Transverse colon (tissue), 4 donors: ENCODE results near the gene HSD17B3. TPM values are rescaled to one million over a fixed set of nuclear protein-coding genes. Genes with fewer than 3 reads are reported as not detected.
"Not testable (repeated sequence)": the region's sequence is repeated elsewhere in the genome, so short reads cannot be mapped to it uniquely, and the experiment has no call there.

Experiments
- DNase-seq: peaks from one replicate; pipeline ENCODE4 v3.0.0-alpha.2; 2019
- H3K27ac ChIP-seq, 4 donors: fragments of 200-600 bp; sonication (generic); 2 replicates each; pipeline ENCODE4 v1.5.1; 2016 to 2018; ENCODE audit warnings: inconsistent platforms in 4 of 4
- H3K27me3 ChIP-seq: fragments of 200-600 bp; sonication (generic); 2 replicates; pipeline ENCODE4 v1.5.1; 2017; ENCODE audit warnings: inconsistent platforms
- H3K36me3 ChIP-seq, 4 donors: fragments of 200-600 bp; sonication (generic); 2 replicates each; pipeline ENCODE4 v1.5.1; 2017 to 2019; ENCODE audit warnings: inconsistent platforms in 4 of 4
- H3K4me1 ChIP-seq, 4 donors: fragments of 200-600 bp; sonication (generic); 2 replicates each; pipeline ENCODE4 v1.5.1; 2017 to 2020; ENCODE audit warnings: inconsistent platforms in 4 of 4
- H3K4me3 ChIP-seq, 4 donors: fragments of 200-600 bp; sonication (generic); 1 replicate in 1 of 4; 2 replicates in 3 of 4; pipeline versions ENCODE4 v1.5.1 to v1.6.1; 2017 to 2019; ENCODE audit warnings: inconsistent platforms in 4 of 4
- H3K9me3 ChIP-seq, 2 donors: fragments of 200-600 bp; sonication (generic); 2 replicates each; pipeline ENCODE4 v1.5.1; 2017 to 2019; ENCODE audit warnings: inconsistent platforms in 2 of 2
- EP300 ChIP-seq: sonication (generic); formaldehyde crosslinking; IDR thresholded peaks from one replicate; pipeline ENCODE4 v1.6.1; 2017; ENCODE audit warnings: antibody characterized with exemption, low read depth
- POLR2A ChIP-seq: fragments of 450-650 bp; IDR thresholded peaks from one replicate; pipeline ENCODE4 v1.6.1; 2016; ENCODE audit warnings: antibody characterized with exemption, mild to moderate bottlenecking, moderate library complexity
- POLR2AphosphoS5 ChIP-seq, 3 donors: sonication (generic); formaldehyde crosslinking; IDR thresholded peaks; one replicate each; pipeline ENCODE4 v1.6.1; 2016; ENCODE audit warnings: antibody characterized with exemption in 3 of 3
- WGBS, 2 donors: methylation state at CpG; one replicate each; pipeline ENCODE4 v1.1.5; 2018; ENCODE audit warnings: low coverage in 1 of 2; 5-methylcytosine and 5-hydroxymethylcytosine counted together
- in situ Hi-C, 4 donors: fragments of 200-750 bp; cut with MboI; loops; one replicate each; pipeline versions ENCODE4 v1.15.0 to v1.15.1; 2017; ENCODE audit warnings: low sequenced_read_pairs in 3 of 4, low pct_ligation_motif_present in 1 of 4, low pct_unique_long_range_greater_than_20kb in 1 of 4
- intact Hi-C: fragments of 100-400 bp; cut with DNase I; formaldehyde crosslinking; loops from one replicate; pipeline ENCODE4 v1.15.1; 2023; ENCODE audit warnings: low total_unique reads
- total RNA-seq, 4 donors: library from RNA; depleted of rRNA; stranded (reverse); fragments of >200 nt; gene quantifications; one replicate each; pipeline ENCODE4 v1.1.0, GENCODE V29; 2016
- TF ChIP-seq, protein P1 (sequence below), 5 experiments: fragments of 200-600 bp in 3 of 5; fragments of 450-650 bp in 2 of 5; sonication (generic) in 3 of 5; IDR thresholded peaks; 1 replicate in 2 of 5; 2 replicates in 3 of 5; pipeline ENCODE4 v1.5.1; 2016 to 2017; ENCODE audit warnings: antibody characterized with exemption in 5 of 5, inconsistent platforms in 3 of 5, mild to moderate bottlenecking in 2 of 5, moderate library complexity in 1 of 5

Gene HSD17B3
- total RNA-seq, 4 donors from 2014 or later, result 6.0 TPM; not detected in 3

DNA sequence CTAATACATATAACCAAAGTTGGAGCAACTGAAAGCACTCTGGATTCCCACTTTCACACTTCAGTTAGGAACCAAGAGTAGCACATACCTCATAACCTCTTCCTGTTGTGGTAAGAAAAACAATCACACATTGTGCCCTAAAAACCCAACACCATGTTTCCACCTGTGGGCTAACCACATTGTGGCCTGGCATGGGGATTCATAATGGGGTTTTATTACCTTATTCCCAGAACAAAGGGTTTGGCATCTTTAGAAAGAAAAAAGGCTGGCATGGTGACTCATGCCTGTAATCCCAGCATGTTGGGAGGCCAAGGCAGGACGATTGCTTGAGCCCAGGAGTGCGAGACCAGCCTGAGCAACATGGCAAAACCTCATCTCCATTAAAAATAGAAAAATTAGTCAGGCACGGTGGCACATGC is 60.6 kb downstream of the HSD17B3 start:
- no peak for DNase-seq
- Histone ChIP-seq H3K27me3 (no peaks in the 10 kb centered on the region), H3K27ac (no peak overlapping the region), H3K4me3 (no peak overlapping the region), H3K36me3 (no peaks in the 10 kb centered on the region), H3K9me3 (no peaks in the 10 kb centered on the region), H3K4me1 (no peaks in the 10 kb centered on the region)
- TF ChIP-seq, protein P1, sequence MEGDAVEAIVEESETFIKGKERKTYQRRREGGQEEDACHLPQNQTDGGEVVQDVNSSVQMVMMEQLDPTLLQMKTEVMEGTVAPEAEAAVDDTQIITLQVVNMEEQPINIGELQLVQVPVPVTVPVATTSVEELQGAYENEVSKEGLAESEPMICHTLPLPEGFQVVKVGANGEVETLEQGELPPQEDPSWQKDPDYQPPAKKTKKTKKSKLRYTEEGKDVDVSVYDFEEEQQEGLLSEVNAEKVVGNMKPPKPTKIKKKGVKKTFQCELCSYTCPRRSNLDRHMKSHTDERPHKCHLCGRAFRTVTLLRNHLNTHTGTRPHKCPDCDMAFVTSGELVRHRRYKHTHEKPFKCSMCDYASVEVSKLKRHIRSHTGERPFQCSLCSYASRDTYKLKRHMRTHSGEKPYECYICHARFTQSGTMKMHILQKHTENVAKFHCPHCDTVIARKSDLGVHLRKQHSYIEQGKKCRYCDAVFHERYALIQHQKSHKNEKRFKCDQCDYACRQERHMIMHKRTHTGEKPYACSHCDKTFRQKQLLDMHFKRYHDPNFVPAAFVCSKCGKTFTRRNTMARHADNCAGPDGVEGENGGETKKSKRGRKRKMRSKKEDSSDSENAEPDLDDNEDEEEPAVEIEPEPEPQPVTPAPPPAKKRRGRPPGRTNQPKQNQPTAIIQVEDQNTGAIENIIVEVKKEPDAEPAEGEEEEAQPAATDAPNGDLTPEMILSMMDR (IDR thresholded peaks at IDR 0.05), result no peak
- TF ChIP-seq POLR2AphosphoS5 (IDR thresholded peaks at IDR 0.05) (no peak), EP300 (no peak)
- WGBS, 2 donors, result 50 to 57% methylated on average over 1 to 3 of the region's 3 CpGs
- in situ Hi-C loops (no loop called here), intact Hi-C loops (no loop called here)

- no peak overlapping the region for H3K4me3 ChIP-seq
- no peaks in the 10 kb centered on the region for H3K9me3 ChIP-seq
- no peaks in the 10 kb centered on the region for H3K27me3 ChIP-seq
- WGBS, 2 donors, result 72 to 81% methylated on average over 3 to 5 of the region's 5 CpGs
- TF ChIP-seq EP300 (no peak), POLR2A (no peak), POLR2AphosphoS5 (IDR thresholded peaks at IDR 0.05) (no peak)
- TF ChIP-seq, protein P1 (IDR thresholded peaks at IDR 0.05), result no peak
- H3K4me1 ChIP-seq, result peaks cover 0 to 8% (median 2%) of the 10 kb centered on the region in 4 donors
- H3K27ac ChIP-seq, result no peak overlapping the region
- no peaks in the 10 kb centered on the region for H3K36me3 ChIP-seq
- intact Hi-C loops, result no loop called here
- DNase-seq, result no peak
- in situ Hi-C loops, result loop anchor here in 1 of 4 donors (10.0 kb wide), 1 partner anchor 78 kb away; no protein-coding TSS in a partner anchor
Measured at GRCh38 chr9:96236854-96237550, 65.0 kb downstream of the HSD17B3 start.

DNA sequence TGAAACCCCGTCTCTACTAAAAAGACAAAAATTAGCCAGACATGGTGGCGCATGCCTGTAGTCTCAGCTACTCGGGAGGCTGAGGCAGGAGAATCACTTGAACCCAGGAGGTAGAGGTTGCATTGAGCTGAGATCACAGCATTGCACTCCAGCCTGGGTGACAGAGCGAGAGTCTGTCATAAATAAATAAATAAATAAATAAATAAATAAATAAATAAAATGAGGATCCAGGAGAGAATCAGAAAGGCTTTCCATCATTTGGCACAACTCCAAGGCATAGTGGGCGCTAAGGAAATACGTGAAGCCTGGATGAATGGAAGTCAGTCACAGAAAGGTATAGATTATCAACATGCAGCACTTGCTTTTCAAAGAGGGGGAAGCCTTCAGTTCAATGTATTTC is 65.6 kb downstream of the HSD17B3 start:
- intact Hi-C loops, H3K9me3 ChIP-seq, H3K4me3 ChIP-seq, H3K4me1 ChIP-seq, DNase-seq, H3K27ac ChIP-seq, H3K27me3 ChIP-seq, H3K36me3 ChIP-seq: not testable (repeated sequence)
- 89 to 92% methylated on average over 2 to 6 of the region's 6 CpGs for WGBS, 2 donors
- in situ Hi-C loops, result loop anchor here in 1 of 4 donors (10.0 kb wide), 1 partner anchor 78 kb away; no protein-coding TSS in a partner anchor

- H3K4me3 ChIP-seq, result no peak overlapping the region
- no peaks in the 10 kb centered on the region for H3K27me3 ChIP-seq
- peaks cover 0 to 8% (median 2%) of the 10 kb centered on the region in 4 donors for H3K4me1 ChIP-seq
- no peaks in the 10 kb centered on the region for H3K9me3 ChIP-seq
- peak overlapping the region; percentile 62 to 71 (median 67) for H3K27ac ChIP-seq
- peak; percentile 35 for DNase-seq
- peak in 1 of 3 donors; percentile 37 for TF ChIP-seq POLR2AphosphoS5 (IDR thresholded peaks at IDR 0.05)
- TF ChIP-seq POLR2A, result no peak
- TF ChIP-seq, protein P1 (IDR thresholded peaks at IDR 0.05), result peak; percentile 66 to 85 (median 79)
- WGBS, 2 donors, result 21 to 60% methylated on average over 4 to 14 of the region's 14 CpGs
- no peaks in the 10 kb centered on the region for H3K36me3 ChIP-seq
- intact Hi-C loops (no loop called here), in situ Hi-C loops (loop anchor here in 1 of 4 donors (10.0 kb wide), 1 partner anchor 82 kb away; no protein-coding TSS in a partner anchor)
Measured at GRCh38 chr9:96232539-96233241, 69.3 kb downstream of the HSD17B3 start.
